Measurements from ENCODE around the gene TOM1.

Gene TOM1

GRCh38 chr22:35341090-35341874, 41.6 kb downstream of the TOM1 start:
- peaks cover 28 to 83% of the 10 kb centered on the region in 2 donors for H3K36me3 ChIP-seq (ENCODE audit: control insufficient read depth in 1 of 2, insufficient read depth in 2 of 2, low read length in 2 of 2)
- no peak overlapping the region for H3K27ac ChIP-seq (ENCODE audit: low read length)
- no peaks in the 10 kb centered on the region for H3K4me1 ChIP-seq (ENCODE audit: control insufficient read depth in 1 of 2, insufficient read depth in 2 of 2, low read length in 2 of 2)
- no peaks in the 10 kb centered on the region for H3K27me3 ChIP-seq (ENCODE audit: low read depth, low read length)
- no peaks in the 10 kb centered on the region for H3K9me3 ChIP-seq (ENCODE audit: control insufficient read depth in 1 of 2, low read length in 2 of 2)
- no peak overlapping the region for H3K4me3 ChIP-seq (ENCODE audit: low read depth in 1 of 2, low read length in 2 of 2)

GRCh38 chr22:35342390-35342789, 42.7 kb downstream of the TOM1 start:
- no peaks in the 10 kb centered on the region for H3K9me3 ChIP-seq (ENCODE audit: control insufficient read depth in 1 of 2, low read length in 2 of 2)
- H3K36me3 ChIP-seq (ENCODE audit: control insufficient read depth in 1 of 2, insufficient read depth in 2 of 2, low read length in 2 of 2), result peaks cover 26 to 86% of the 10 kb centered on the region in 2 donors
- H3K27ac ChIP-seq (ENCODE audit: low read length), result no peak overlapping the region
- H3K27me3 ChIP-seq (ENCODE audit: low read depth, low read length), result no peaks in the 10 kb centered on the region
- H3K4me3 ChIP-seq (ENCODE audit: low read depth in 1 of 2, low read length in 2 of 2), result no peak overlapping the region
- H3K4me1 ChIP-seq (ENCODE audit: control insufficient read depth in 1 of 2, insufficient read depth in 2 of 2, low read length in 2 of 2), result no peaks in the 10 kb centered on the region

GRCh38 chr22:35343664-35344550, 44.2 kb downstream of the TOM1 start:
- Histone ChIP-seq H3K4me3 (ENCODE audit: low read depth in 1 of 2, low read length in 2 of 2) (no peak overlapping the region), H3K4me1 (ENCODE audit: control insufficient read depth in 1 of 2, insufficient read depth in 2 of 2, low read length in 2 of 2) (no peaks in the 10 kb centered on the region), H3K27me3 (ENCODE audit: low read depth, low read length) (no peaks in the 10 kb centered on the region), H3K9me3 (ENCODE audit: control insufficient read depth in 1 of 2, low read length in 2 of 2) (no peaks in the 10 kb centered on the region), H3K36me3 (ENCODE audit: control insufficient read depth in 1 of 2, insufficient read depth in 2 of 2, low read length in 2 of 2) (peaks cover 20 to 82% of the 10 kb centered on the region in 2 donors), H3K27ac (ENCODE audit: low read length) (no peak overlapping the region)

- H3K4me3 ChIP-seq (ENCODE audit: low read depth in 1 of 2, low read length in 2 of 2), result no peak overlapping the region
- no peaks in the 10 kb centered on the region for H3K9me3 ChIP-seq (ENCODE audit: control insufficient read depth in 1 of 2, low read length in 2 of 2)
- H3K27ac ChIP-seq (ENCODE audit: low read length), result no peak overlapping the region
- no peaks in the 10 kb centered on the region for H3K27me3 ChIP-seq (ENCODE audit: low read depth, low read length)
- peaks cover 20 to 74% of the 10 kb centered on the region in 2 donors for H3K36me3 ChIP-seq (ENCODE audit: control insufficient read depth in 1 of 2, insufficient read depth in 2 of 2, low read length in 2 of 2)
- peaks cover under 1 to 9% of the 10 kb centered on the region in 2 donors for H3K4me1 ChIP-seq (ENCODE audit: control insufficient read depth in 1 of 2, insufficient read depth in 2 of 2, low read length in 2 of 2)
Observed at GRCh38 chr22:35344956-35345690, 45.4 kb downstream of the TOM1 start.

DNA sequence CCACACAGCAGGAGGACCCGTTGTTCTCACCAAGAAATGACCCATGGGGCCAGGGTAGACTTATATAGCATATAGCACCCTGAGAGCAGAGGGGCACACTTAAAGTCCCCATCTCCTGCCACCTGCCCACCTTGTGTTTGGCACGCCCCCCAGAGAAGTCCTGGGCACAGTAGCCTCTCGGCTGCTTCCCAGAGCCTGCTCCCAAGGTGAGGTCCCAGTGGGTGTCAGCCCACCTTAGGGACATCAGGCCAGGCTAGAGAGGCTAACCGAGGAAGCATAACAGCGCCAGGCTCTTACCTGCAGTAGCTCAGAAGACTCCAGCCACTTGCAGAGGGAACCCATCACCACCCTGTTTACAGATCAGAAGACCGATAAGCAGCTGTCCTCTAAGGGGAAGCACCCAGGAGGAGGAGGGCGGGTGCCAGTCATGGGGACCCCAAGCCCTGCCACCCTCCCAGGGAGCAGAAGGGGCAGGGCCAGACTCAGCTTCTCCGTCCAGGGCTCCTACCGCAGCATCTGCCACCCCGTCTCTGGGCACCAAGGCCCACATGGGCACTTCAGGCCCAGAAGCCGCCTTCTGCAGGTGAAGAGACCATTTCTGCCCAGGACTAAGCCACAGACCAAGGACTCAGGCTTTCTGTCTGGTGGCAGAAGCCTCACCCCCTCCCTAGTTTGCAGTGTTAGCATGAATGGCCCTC, 46.3 kb downstream of the TOM1 start:
- no peak overlapping the region for H3K27ac ChIP-seq (ENCODE audit: low read length)
- no peaks in the 10 kb centered on the region for H3K9me3 ChIP-seq (ENCODE audit: control insufficient read depth in 1 of 2, low read length in 2 of 2)
- peaks cover 16 to 66% of the 10 kb centered on the region in 2 donors for H3K36me3 ChIP-seq (ENCODE audit: control insufficient read depth in 1 of 2, insufficient read depth in 2 of 2, low read length in 2 of 2)
- no peak overlapping the region for H3K4me3 ChIP-seq (ENCODE audit: low read depth in 1 of 2, low read length in 2 of 2)
- no peaks in the 10 kb centered on the region for H3K27me3 ChIP-seq (ENCODE audit: low read depth, low read length)
- peaks cover 5 to 15% of the 10 kb centered on the region in 2 donors for H3K4me1 ChIP-seq (ENCODE audit: control insufficient read depth in 1 of 2, insufficient read depth in 2 of 2, low read length in 2 of 2)

GRCh38 chr22:35346596-35347220, 47.0 kb downstream of the TOM1 start:
- Histone ChIP-seq H3K9me3 (ENCODE audit: control insufficient read depth in 1 of 2, low read length in 2 of 2) (no peaks in the 10 kb centered on the region), H3K36me3 (ENCODE audit: control insufficient read depth in 1 of 2, insufficient read depth in 2 of 2, low read length in 2 of 2) (peaks cover 13 to 58% of the 10 kb centered on the region in 2 donors), H3K4me3 (ENCODE audit: low read depth in 1 of 2, low read length in 2 of 2) (no peak overlapping the region), H3K4me1 (ENCODE audit: control insufficient read depth in 1 of 2, insufficient read depth in 2 of 2, low read length in 2 of 2) (peaks cover 10 to 15% of the 10 kb centered on the region in 2 donors), H3K27ac (ENCODE audit: low read length) (no peak overlapping the region), H3K27me3 (ENCODE audit: low read depth, low read length) (no peaks in the 10 kb centered on the region)

GRCh38 chr22:35347462-35347861, 47.8 kb downstream of the TOM1 start:
- no peaks in the 10 kb centered on the region for H3K27me3 ChIP-seq (ENCODE audit: low read depth, low read length)
- no peak overlapping the region for H3K27ac ChIP-seq (ENCODE audit: low read length)
- peaks cover 13 to 51% of the 10 kb centered on the region in 2 donors for H3K36me3 ChIP-seq (ENCODE audit: control insufficient read depth in 1 of 2, insufficient read depth in 2 of 2, low read length in 2 of 2)
- H3K4me1 ChIP-seq (ENCODE audit: control insufficient read depth in 1 of 2, insufficient read depth in 2 of 2, low read length in 2 of 2), result peaks cover 11 to 15% of the 10 kb centered on the region in 2 donors
- H3K4me3 ChIP-seq (ENCODE audit: low read depth in 1 of 2, low read length in 2 of 2), result no peak overlapping the region
- no peaks in the 10 kb centered on the region for H3K9me3 ChIP-seq (ENCODE audit: control insufficient read depth in 1 of 2, low read length in 2 of 2)

- Histone ChIP-seq H3K9me3 (ENCODE audit: control insufficient read depth in 1 of 2, low read length in 2 of 2) (no peaks in the 10 kb centered on the region), H3K4me3 (ENCODE audit: low read depth in 1 of 2, low read length in 2 of 2) (no peak overlapping the region), H3K4me1 (ENCODE audit: control insufficient read depth in 1 of 2, insufficient read depth in 2 of 2, low read length in 2 of 2) (peaks cover 11 to 15% of the 10 kb centered on the region in 2 donors), H3K27me3 (ENCODE audit: low read depth, low read length) (no peaks in the 10 kb centered on the region), H3K36me3 (ENCODE audit: control insufficient read depth in 1 of 2, insufficient read depth in 2 of 2, low read length in 2 of 2) (peaks cover 13 to 47% of the 10 kb centered on the region in 2 donors), H3K27ac (ENCODE audit: low read length) (no peak overlapping the region)
Observed at GRCh38 chr22:35348026-35348590, 48.4 kb downstream of the TOM1 start.

DNA sequence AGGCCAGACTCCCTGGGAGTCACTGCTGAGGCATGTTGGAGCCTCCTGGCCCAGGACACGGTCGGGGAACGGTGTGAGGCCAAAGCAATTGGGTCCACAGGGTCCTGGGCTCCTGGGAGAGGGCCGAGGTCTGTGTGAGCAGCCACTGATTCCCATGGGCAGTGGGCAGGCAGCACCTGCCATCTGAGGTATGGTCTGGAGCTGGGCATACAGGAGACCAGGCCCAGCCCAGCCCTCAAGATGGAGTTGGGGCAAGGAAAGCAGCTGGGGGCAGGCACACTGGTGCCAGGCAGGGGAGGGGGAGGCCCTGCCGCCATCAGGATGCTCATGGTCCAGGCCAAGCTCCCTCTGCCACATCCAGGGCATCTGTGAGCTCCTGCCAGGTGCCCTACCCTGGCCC, 49.0 kb downstream of the TOM1 start:
- Histone ChIP-seq H3K9me3 (ENCODE audit: control insufficient read depth in 1 of 2, low read length in 2 of 2) (no peaks in the 10 kb centered on the region), H3K27ac (ENCODE audit: low read length) (no peak overlapping the region), H3K4me1 (ENCODE audit: control insufficient read depth in 1 of 2, insufficient read depth in 2 of 2, low read length in 2 of 2) (peaks cover 11 to 15% of the 10 kb centered on the region in 2 donors), H3K27me3 (ENCODE audit: low read depth, low read length) (no peaks in the 10 kb centered on the region), H3K36me3 (ENCODE audit: control insufficient read depth in 1 of 2, insufficient read depth in 2 of 2, low read length in 2 of 2) (peaks cover 13 to 47% of the 10 kb centered on the region in 2 donors), H3K4me3 (ENCODE audit: low read depth in 1 of 2, low read length in 2 of 2) (no peak overlapping the region)

DNA sequence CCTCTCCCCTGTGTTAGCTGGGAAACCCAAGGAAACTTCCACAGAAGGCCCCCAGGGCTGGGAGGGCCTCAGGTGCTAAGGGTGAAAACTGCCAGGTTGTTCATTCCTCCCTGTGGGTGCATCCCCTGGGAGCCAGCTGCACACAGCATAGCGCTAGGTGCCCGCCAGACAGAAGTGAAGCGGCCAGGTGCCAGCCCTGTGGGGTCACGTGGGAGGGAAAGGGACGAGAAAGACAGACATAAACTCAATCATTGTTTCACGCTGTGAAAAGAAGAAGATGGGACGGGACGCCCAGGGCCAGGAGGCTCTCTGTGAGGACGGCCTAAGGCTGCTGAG, 49.6 kb downstream of the TOM1 start:
- Histone ChIP-seq H3K36me3 (ENCODE audit: control insufficient read depth in 1 of 2, insufficient read depth in 2 of 2, low read length in 2 of 2) (peaks cover 12 to 41% of the 10 kb centered on the region in 2 donors), H3K9me3 (ENCODE audit: control insufficient read depth in 1 of 2, low read length in 2 of 2) (no peaks in the 10 kb centered on the region), H3K4me3 (ENCODE audit: low read depth in 1 of 2, low read length in 2 of 2) (no peak overlapping the region), H3K27me3 (ENCODE audit: low read depth, low read length) (no peaks in the 10 kb centered on the region), H3K27ac (ENCODE audit: low read length) (no peak overlapping the region), H3K4me1 (ENCODE audit: control insufficient read depth in 1 of 2, insufficient read depth in 2 of 2, low read length in 2 of 2) (peaks cover 11 to 15% of the 10 kb centered on the region in 2 donors)
